A673 (cell line): ENCODE data around the gene TSC22D3.

ENCODE experiments used
- CTCF ChIP-seq: fragments of 300-800, 200-600 bp; sonication (generic); conservative IDR thresholded peaks from 2 replicates; pipeline ENCODE4 v1.5.1; 2017; ENCODE audit warnings: low read depth, mild to moderate bottlenecking, antibody characterized with exemption, low read length, moderate library complexity, mixed read lengths
- EZH2 ChIP-seq: fragments of 200-600 bp; sonication (generic); IDR thresholded peaks from 2 replicates; pipeline ENCODE4 v1.6.1; 2017; ENCODE audit warnings: borderline replicate concordance, low read depth, mild to moderate bottlenecking, mixed read lengths, antibody characterized with exemption, low read length; ENCODE audit not compliant: poor library complexity, severe bottlenecking

DNA sequence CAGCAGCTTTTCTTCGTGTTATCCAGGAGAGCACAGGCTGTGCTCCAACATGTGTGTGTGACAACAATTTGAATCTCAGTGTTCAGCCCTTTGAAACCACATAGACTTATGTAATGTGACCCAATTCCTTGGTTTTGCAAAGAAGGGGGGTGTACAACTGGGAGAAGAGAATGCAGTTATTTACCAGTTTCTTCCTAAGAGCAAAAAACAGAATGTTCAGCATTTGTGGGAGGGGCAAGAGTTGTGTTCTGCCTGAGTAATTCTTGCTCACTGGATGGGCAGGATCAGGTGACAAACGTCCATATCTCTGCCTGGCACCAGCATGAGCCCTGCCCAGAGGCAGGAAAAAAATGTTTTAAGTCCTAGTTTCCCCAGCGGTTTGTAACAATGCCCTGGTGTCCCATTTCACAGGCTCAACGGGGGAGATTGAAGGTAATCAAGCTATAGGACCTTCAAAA is 75.2 kb downstream of the TSC22D3 start:
- no peak for TF ChIP-seq CTCF
- TF ChIP-seq EZH2 = no peak
